ENCODE measurements around the gene CTCF.

CTCF gene

DNA sequence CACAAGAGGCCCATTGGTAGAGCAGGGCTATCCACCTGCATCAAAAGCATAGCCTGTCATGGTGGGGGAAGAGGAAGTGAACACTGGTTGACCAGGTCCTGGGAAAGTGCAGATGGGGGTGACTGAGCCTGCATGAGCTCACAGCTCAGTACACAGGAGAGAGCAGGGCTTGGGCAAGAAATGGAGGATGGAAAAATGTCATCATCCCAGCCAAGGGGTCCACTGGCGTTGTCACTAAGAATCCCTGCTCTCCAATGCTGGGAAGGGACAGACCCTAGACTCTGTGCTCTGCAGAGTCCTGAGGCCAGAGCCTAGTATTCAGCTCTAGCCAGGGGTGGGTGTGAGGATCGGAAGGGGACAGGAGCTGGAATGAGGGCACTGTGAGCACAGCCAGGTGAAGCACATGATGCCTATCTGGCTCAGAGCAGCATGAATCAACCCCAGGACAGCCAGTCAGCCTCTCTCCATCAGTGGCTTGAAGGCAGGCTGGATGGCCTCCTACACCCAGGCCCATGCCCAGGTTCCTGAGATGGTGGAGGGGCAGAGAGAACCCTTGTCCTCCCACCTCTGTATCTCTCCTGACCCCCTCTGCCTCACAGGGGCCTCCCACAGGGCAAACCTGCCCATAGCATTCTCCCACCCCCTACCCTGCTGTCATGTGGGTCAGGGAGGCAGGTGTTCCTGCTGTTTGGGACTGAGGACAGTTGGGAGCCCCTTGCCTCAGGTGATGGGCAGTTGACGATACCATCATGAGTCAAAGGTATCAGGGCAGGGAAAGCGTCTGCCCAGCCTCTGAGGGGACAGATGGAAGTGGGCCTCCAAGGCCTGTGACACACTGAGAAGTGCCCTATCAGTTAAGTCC lies 13.8 kb upstream of the CTCF start:
- H3K4me1 Mint-ChIP-seq (ENCODE audit: low read depth), result peaks cover 27% of the 10 kb centered on the region
- peak overlapping the region; percentile 88 for H3K27ac Mint-ChIP-seq
- H3K27me3 Mint-ChIP-seq (ENCODE audit: low read depth), result no peaks in the 10 kb centered on the region
- H3K9me3 Mint-ChIP-seq, result no peaks in the 10 kb centered on the region
- H3K4me3 Mint-ChIP-seq, result no peak overlapping the region
- no peak for DNase-seq (ENCODE audit: low spot score)
- no peaks in the 10 kb centered on the region for H3K36me3 Mint-ChIP-seq (ENCODE audit: low read depth)

DNA sequence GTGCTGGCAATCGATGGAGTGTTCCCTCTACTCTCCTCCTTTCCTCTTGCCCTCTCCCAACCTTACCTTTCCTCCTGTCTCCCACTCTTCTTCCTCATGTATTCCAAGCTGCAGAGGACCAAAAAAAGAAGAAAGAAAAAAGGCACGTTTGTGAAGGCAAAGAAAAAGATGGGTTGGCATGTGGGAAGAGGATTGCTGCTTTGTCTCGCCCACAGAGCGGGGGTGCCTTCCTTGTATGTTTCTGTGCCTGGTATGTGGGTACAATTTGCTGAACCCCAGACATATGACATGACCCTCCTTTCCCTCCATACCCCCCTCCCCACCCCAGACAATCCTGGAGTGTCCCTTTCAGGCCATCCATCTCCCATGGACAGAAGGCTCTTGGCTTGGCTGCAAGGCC lies 13.1 kb upstream of the CTCF start:
- no peak for DNase-seq (ENCODE audit: low spot score)
- no peaks in the 10 kb centered on the region for H3K9me3 Mint-ChIP-seq
- H3K27me3 Mint-ChIP-seq (ENCODE audit: low read depth), result no peaks in the 10 kb centered on the region
- no peaks in the 10 kb centered on the region for H3K36me3 Mint-ChIP-seq (ENCODE audit: low read depth)
- H3K4me3 Mint-ChIP-seq, result no peak overlapping the region
- peak overlapping the region; percentile 5 for H3K27ac Mint-ChIP-seq
- peaks cover 30% of the 10 kb centered on the region for H3K4me1 Mint-ChIP-seq (ENCODE audit: low read depth)

DNA sequence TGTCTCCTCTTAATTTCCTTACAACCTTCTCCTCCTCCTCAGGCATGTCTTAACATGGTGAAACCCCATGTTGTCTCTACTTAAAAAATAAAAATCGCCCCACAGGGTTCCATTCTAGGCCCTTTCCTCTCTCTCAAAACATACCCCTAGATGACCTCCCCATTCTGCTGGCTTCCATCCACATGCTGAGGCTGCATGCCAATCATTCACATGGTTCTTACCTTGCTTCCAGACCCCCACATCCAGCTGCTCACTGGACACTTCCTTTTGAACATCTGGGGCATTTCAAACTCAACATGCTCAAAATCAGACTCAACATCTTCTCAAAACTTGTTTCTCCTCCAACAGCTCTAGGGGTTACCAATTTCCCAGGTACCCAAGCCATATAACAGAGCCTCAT lies 12.4 kb upstream of the CTCF start:
- peak overlapping the region; percentile 47 for H3K27ac Mint-ChIP-seq

DNA sequence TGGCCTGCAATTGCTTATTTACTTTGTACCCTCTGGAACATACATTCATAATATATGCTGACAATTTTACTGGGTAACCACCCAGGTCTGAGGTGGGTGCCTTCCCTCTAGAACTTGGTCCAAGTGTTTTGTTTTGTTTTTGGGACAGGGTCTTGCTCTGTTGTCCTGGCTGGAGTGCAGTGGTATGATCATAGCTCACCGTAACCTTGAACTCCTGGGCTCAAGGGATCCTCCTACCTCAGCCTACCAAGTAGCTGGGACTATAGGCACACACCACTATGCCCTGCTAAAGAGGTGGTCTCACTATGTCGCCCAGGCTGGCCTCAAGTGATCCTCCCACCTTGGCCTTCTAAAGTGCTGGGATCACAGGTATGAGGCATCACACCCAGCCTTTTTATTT lies 11.2 kb upstream of the CTCF start:
- peaks cover 39% of the 10 kb centered on the region for H3K4me1 Mint-ChIP-seq (ENCODE audit: low read depth)
- DNase-seq (ENCODE audit: low spot score), result no peak
- no peak overlapping the region for H3K27ac Mint-ChIP-seq
- no peaks in the 10 kb centered on the region for H3K27me3 Mint-ChIP-seq (ENCODE audit: low read depth)
- H3K36me3 Mint-ChIP-seq (ENCODE audit: low read depth), result peaks cover 2% of the 10 kb centered on the region
- no peaks in the 10 kb centered on the region for H3K9me3 Mint-ChIP-seq
- no peak overlapping the region for H3K4me3 Mint-ChIP-seq

More for the DNA sequence above, 12.4 kb upstream of the CTCF start:
- no peak for DNase-seq (ENCODE audit: low spot score)
- Mint-ChIP-seq H3K27me3 (ENCODE audit: low read depth) (no peaks in the 10 kb centered on the region), H3K9me3 (no peaks in the 10 kb centered on the region), H3K4me3 (no peak overlapping the region), H3K4me1 (ENCODE audit: low read depth) (peaks cover 32% of the 10 kb centered on the region), H3K36me3 (ENCODE audit: low read depth) (peaks cover 2% of the 10 kb centered on the region)

DNA sequence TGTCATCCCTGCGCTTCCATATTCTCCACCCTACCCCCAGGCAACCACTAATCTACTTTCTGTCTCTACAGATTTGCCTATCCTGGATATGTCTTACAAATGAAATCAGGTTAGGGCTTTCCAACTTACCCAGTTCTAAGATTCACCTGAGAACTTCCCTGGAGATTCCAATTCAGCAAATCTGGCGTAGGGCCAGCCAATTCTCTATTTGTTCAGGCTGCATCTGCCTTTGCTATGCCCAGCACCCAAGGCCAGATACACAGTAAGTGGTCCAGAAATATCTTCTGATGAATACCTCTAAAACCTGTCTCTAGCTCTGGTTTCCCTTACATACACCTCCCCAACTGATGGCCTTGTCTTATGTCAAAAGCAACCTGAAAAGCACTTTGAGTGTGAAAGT lies 10.4 kb upstream of the CTCF start:
- H3K9me3 Mint-ChIP-seq, result no peaks in the 10 kb centered on the region
- H3K27me3 Mint-ChIP-seq (ENCODE audit: low read depth), result no peaks in the 10 kb centered on the region
- no peak overlapping the region for H3K4me3 Mint-ChIP-seq
- no peak for DNase-seq (ENCODE audit: low spot score)
- peak overlapping the region; percentile 38 for H3K27ac Mint-ChIP-seq
- H3K4me1 Mint-ChIP-seq (ENCODE audit: low read depth), result peaks cover 38% of the 10 kb centered on the region
- H3K36me3 Mint-ChIP-seq (ENCODE audit: low read depth), result peaks cover 2% of the 10 kb centered on the region

DNA sequence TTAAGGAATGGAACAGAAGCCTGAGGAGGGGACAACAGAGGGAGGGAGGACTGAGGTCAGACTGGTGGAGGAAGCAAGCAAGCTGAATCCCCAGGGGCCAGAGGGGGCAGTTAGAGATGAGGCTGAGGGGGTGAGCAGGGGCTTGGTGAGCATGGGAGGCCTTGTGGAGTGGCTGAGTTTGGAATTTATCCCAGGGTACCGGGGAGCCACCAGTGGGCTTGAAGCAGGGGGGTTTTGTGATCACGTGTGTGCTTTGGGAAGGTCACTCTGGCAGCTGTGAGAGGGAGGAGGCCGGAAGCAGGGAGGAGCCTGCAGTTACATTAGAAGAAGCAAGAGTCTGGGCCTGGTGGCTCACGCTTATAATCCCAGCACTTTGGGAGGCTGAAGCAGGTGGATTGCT lies 9.8 kb upstream of the CTCF start:
- H3K4me3 Mint-ChIP-seq, result no peak overlapping the region
- H3K27me3 Mint-ChIP-seq (ENCODE audit: low read depth), result no peaks in the 10 kb centered on the region
- no peak for DNase-seq (ENCODE audit: low spot score)
- peak overlapping the region; percentile 78 for H3K27ac Mint-ChIP-seq
- H3K4me1 Mint-ChIP-seq (ENCODE audit: low read depth), result peaks cover 36% of the 10 kb centered on the region
- no peaks in the 10 kb centered on the region for H3K9me3 Mint-ChIP-seq
- H3K36me3 Mint-ChIP-seq (ENCODE audit: low read depth), result peaks cover 2% of the 10 kb centered on the region

DNA sequence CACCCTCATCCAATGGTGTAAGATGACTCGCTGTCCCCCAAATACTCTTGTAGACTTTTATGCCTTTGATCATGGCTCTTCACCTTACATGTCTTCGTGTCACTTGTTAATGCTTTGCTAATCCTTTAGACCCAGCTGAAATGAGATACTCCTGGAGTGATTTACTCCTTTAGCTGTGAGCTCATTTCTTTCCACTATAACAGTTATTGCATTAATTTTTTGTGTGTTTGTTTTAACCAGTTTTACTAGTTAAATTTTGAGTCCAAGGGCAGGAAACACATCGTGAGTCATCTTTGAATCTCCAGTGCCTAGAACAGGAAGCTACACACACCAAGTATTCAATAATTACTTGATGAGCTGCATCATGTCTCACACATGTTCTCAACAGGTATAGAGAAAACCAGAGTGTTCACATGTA lies 6.5 kb upstream of the CTCF start:
- H3K9me3 Mint-ChIP-seq, result no peaks in the 10 kb centered on the region
- H3K27me3 Mint-ChIP-seq (ENCODE audit: low read depth), result no peaks in the 10 kb centered on the region
- peak overlapping the region; percentile 99 for H3K27ac Mint-ChIP-seq
- peak; percentile 30 for DNase-seq (ENCODE audit: low spot score)
- peaks cover 7% of the 10 kb centered on the region for H3K36me3 Mint-ChIP-seq (ENCODE audit: low read depth)
- H3K4me3 Mint-ChIP-seq, result peak overlapping the region; percentile 81
- H3K4me1 Mint-ChIP-seq (ENCODE audit: low read depth), result peaks cover 38% of the 10 kb centered on the region

DNA sequence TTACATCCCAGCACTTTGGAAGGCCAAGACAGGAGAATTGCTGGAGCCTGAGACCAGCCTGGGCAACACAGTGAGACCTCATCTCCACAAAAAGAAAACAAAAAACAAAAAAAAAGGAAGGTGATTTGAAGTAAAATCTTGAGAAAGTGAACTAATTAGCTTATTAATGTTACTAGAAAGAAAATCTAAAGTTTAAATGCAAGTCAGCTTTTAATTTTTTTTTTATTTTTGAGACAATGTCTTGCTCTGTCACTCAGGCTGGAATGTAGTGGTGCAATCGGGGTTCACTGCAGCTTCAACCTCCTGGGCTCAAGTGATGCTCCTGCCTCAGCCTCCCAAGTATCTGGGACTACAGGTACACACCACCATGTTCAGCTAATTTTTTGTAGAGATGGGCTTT lies 3.5 kb upstream of the CTCF start:
- Mint-ChIP-seq H3K9me3 (no peaks in the 10 kb centered on the region), H3K36me3 (ENCODE audit: low read depth) (peaks cover 11% of the 10 kb centered on the region), H3K27me3 (ENCODE audit: low read depth) (no peaks in the 10 kb centered on the region), H3K4me1 (ENCODE audit: low read depth) (peaks cover 39% of the 10 kb centered on the region), H3K4me3 (no peak overlapping the region), H3K27ac (no peak overlapping the region)
- DNase-seq (ENCODE audit: low spot score), result no peak

DNA sequence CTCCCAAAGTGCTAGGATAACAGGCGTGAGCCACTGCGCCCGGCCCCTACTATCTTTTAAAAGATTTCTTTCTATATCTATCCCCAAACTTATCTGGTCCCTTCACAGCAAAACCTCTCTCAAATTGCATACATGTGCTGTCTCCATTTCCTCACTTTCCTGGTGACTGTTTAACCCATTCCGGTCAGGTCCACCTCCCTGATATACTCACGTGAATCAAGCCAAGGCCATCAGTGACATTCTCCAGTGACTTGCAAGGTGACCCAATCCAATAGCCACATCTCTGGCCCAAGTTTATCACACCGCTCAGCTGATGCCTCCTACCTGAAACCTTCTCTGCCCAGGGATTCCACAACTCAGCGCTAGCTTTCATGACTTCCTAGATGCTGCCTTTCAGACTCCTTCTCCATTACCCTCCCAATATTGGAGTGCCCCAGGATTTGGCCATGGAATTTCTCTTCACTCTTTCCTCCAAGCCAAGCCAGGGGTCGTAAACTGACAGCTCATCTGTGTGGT lies 1.4 kb upstream of the CTCF start:
- Mint-ChIP-seq H3K4me1 (ENCODE audit: low read depth) (peaks cover 40% of the 10 kb centered on the region), H3K9me3 (no peaks in the 10 kb centered on the region), H3K27ac (peak overlapping the region; percentile 92), H3K36me3 (ENCODE audit: low read depth) (peaks cover 11% of the 10 kb centered on the region), H3K27me3 (ENCODE audit: low read depth) (no peaks in the 10 kb centered on the region), H3K4me3 (peak overlapping the region; percentile 83)
- DNase-seq (ENCODE audit: low spot score), result no peak

DNA sequence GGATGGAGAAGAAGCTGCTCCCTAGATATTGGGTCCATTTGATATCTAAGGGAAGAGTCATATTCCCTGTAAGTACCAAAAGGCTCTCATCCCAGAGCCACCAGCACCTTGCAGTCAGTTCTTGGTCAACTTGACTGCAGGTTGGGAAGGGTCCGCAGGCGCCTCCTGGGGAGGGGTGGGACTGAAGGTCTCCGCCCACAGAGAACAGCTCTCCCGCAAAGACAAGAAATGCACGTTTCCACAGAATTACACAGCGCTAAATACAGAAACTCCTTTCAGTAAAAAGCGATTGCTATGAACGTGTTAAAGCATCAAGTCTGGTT lies 864 bp upstream of the CTCF start:
- H3K4me1 Mint-ChIP-seq (ENCODE audit: low read depth), result peaks cover 36% of the 10 kb centered on the region
- peak overlapping the region; percentile 92 for H3K27ac Mint-ChIP-seq
- H3K27me3 Mint-ChIP-seq (ENCODE audit: low read depth), result no peaks in the 10 kb centered on the region
- peak overlapping the region; percentile 83 for H3K4me3 Mint-ChIP-seq
- H3K9me3 Mint-ChIP-seq, result no peaks in the 10 kb centered on the region
- H3K36me3 Mint-ChIP-seq (ENCODE audit: low read depth), result peaks cover 11% of the 10 kb centered on the region
- no peak for DNase-seq (ENCODE audit: low spot score)

DNA sequence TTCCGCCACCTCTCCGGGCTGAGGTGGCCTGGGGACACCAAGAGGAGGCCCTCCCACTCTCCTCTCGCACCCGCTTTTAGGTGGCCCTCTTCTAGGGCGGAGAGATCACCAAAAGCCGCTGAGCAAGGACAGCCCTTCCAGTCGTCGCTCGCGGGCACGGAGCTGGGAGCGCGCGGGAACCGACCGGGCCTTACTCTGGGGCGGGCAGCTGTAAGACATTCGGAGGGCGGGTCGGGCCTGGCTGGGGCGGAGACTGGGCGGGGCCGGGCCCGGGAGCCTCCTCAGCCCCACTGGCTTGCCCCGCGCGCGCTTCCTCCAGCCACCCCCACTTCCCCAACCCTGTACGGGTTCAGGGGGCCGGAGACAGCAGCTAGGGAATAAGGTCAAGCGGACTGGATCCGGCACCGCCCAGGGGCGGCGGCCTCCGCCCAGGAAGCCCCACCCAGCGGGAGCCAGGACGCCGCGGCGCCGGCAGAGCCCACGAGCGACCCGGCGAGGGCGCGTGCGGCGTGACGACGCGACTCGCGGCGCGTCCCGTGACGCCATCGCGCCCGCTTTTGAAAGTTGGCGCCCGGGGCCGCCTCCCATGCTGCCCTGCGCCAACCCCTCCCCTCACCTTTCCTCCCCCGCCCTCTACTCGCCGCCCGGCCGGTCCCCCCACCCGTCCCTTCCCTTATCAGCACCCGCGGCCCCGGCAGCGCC lies 351 bp upstream of the CTCF start:
- Mint-ChIP-seq H3K4me1 (ENCODE audit: low read depth) (peaks cover 36% of the 10 kb centered on the region), H3K27ac (peak overlapping the region; percentile 92), H3K27me3 (ENCODE audit: low read depth) (no peaks in the 10 kb centered on the region), H3K9me3 (no peaks in the 10 kb centered on the region), H3K4me3 (peak overlapping the region; percentile 83), H3K36me3 (ENCODE audit: low read depth) (peaks cover 11% of the 10 kb centered on the region)
- DNase-seq (ENCODE audit: low spot score), result peak; percentile 99

DNA sequence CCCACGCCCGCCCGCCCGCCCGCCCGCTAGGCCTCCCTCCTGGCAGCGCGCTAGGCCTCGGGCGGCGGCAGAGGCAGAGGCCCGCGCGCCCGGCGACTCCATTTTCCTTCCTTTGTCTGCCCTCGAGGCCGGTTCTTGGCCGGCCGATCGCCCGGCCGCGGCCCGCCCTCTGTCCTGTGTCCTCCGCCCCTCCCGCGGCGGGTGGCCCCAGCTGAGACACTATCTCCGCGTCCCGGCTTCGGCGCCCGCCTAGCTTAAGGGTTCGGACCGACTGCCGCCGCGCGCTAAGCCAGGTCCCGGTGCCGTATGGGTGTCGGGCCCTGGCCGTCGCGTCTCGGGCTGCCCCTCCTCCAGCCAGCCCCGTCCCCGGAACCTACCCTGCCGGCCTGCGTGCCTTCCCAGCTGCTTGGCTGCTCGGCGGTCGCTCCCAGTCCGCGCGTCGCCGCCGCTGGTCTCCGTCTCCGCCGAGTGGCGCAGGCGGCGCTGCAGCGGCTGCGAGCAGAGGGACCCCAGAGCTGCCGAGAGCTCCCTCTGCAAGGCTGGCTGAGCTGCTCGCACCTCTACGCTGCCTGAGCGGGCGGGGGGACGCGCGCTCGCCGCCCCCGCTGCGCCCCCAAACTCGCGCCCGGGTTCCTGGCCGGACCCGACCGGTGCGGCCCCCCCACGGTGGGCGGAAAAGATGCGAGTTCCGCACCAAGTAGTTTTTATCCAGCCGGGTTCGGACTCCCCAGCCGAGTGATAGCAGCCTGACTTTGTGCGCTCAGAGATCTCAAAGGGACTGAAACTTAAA lies 787 bp downstream of the CTCF start:
- Mint-ChIP-seq H3K27ac (peak overlapping the region; percentile 94), H3K4me3 (peak overlapping the region; percentile 94), H3K27me3 (ENCODE audit: low read depth) (no peaks in the 10 kb centered on the region), H3K4me1 (ENCODE audit: low read depth) (peaks cover 38% of the 10 kb centered on the region), H3K36me3 (ENCODE audit: low read depth) (peaks cover 14% of the 10 kb centered on the region), H3K9me3 (no peaks in the 10 kb centered on the region)
- DNase-seq (ENCODE audit: low spot score), result peak; percentile 51

DNA sequence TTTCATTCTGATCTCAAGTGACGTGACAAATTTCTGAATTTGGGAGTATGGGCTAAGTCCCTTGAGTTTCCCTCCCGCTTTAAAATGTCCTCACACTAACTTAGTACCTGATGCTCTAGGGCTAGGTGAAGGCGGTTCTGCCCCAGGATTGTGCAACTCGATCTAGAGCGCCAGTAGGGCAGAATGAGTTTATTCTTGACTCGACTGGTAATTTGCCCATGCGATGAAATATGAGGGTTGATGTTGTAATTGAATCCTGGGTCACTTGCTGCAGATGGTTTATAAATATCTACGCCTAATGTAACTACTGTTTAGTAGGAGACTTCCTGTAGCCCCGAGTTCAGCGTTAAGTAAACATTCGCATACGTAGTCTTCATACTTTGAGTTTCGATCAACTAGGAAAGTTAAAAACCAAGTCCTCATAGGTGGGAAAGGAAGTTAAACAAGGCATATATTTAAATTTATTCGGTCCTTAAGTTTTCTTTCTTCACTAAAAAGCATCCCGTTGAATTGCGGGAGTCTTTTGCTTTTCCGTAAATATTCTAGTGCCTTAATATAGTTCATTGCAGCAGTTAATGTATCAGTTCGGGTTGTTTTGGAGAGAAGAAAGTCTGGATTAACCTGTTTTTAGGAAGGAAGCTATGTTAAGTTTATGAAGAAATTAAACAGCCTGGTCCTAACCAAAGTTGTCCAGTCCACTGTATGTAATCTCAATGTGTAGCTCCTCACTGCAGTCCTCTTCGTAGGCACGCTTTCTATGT lies 1.6 kb downstream of the CTCF start:
- Mint-ChIP-seq H3K27me3 (ENCODE audit: low read depth) (no peaks in the 10 kb centered on the region), H3K4me3 (peak overlapping the region; percentile 94), H3K9me3 (no peaks in the 10 kb centered on the region), H3K36me3 (ENCODE audit: low read depth) (peaks cover 14% of the 10 kb centered on the region), H3K4me1 (ENCODE audit: low read depth) (peaks cover 36% of the 10 kb centered on the region), H3K27ac (peak overlapping the region; percentile 94)
- DNase-seq (ENCODE audit: low spot score), result peak; percentile 18

Measured in T-helper 2 cell treated with Interferon-gamma antibody and Interleukin-4, amounts not matched to agents 5 μg/mL and 100 μg/mL, for 36 hours (primary cell).